ENCODE results near the gene ABTB2.

ABTB2 gene

DNA sequence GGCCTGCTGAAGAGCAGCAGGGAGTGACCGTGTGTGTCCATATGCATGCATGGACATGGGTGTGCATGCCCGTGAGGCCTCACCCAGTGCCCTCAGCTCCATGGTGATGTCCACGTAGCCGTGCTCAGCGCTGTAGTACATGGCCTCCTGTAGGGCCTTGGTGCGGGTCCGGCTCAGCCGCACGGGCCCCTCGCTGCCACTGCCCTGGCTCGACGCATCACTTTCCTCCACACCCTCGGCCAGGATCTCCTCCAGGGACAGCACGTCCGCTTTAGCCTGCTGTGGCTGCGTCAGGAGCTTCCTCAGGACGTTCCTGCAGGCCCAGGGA is 195.4 kb downstream of the ABTB2 start:
- no peak for DNase-seq

DNA sequence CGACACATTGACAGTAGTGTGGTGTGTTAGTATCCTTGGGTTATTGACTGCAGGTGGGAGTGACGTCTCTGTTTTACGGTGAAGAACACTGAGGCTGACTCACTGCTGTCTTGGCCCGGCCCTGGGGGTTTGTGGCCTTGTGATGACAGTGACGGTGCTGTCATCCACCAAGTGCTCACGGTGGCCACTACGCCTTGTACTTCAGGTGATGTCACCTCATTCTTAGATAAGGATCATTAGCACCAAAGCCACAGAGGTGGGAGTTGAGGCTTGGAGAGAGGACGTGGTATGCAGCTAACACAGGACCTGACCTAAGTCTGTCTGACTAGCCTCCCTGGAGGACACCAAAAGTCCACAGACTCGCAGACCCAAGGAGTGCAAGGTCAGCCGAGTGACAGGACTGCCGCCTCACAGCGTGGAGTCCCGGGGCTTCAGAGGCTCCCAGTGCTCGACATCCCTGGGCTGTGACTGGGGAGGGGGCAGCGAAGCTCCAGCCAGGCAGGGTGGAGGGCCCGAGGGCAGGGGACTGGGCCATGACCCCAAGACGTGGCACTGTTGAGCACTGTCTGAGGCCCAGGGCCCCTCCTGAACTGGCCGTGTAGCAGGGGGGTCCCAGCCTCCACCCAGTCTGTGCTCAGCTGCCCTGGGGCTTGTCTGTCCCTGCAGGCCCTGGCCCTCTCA is 195.9 kb downstream of the ABTB2 start:
- DNase-seq = no peak

DNA sequence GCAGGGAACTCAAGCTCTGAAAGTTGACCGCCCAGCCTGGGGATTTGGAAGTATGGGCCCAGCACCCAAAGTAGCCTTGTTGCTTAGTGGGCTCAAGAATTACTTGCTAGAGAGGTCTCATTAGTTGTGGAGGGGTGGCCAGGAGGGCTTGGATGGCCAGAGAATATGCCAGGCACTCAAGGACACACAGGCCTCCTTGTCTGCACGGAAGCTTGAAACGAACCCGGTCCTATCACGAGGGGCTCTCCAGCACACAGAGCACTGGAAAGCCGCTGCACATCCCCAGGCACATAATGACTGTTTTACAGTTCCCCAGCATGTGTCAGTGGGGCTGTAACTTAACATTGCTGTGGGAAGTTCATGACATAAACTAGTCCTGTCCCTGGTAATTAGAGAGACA is 196.4 kb downstream of the ABTB2 start:
- DNase-seq = no peak

DNA sequence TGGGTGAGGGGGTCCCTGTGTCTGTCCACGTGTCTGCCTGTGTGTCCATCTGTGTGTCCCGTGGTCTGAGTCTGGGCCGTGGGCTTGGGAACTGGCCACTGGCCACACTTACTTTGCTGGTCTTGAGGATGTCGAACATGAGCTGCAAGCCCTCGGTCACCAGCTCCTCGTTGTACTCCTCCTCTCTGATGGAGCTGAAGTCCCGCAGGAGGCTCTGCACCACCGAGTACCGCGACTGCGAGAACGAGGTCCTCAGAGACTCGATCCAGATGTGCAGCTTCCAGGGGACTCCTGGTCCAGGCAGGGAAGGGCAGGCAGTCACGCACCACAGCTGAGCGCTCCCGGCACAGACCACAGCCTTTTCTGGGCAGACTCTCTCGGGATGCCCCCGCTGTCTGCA is 197.0 kb downstream of the ABTB2 start:
- no peak for DNase-seq

GRCh38 chr11:34160049-34160721 is 197.6 kb downstream of the ABTB2 start:
- no peak for DNase-seq

- DNase-seq = no peak
These were observed 199.1 kb downstream of the ABTB2 start for GRCh38 chr11:34158661-34159060.

GRCh38 chr11:34157163-34157562 is 200.6 kb downstream of the ABTB2 start:
- DNase-seq = no peak

DNA sequence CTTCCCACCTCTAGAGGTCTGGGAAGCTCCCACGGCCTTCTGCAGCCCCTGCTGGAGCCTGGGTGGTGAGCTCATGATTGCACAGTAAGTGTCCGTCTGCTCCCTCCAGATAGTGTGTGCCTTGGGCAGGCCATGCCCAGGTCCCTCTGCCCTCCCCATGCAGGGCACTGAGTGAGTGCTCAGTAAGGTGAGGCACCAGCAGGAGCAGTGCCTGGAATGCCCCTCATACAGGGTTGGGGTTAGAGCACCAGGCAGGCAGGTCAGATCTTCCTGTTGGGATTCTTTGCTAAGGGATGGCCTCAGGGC is 202.1 kb downstream of the ABTB2 start:
- no peak for DNase-seq

DNA sequence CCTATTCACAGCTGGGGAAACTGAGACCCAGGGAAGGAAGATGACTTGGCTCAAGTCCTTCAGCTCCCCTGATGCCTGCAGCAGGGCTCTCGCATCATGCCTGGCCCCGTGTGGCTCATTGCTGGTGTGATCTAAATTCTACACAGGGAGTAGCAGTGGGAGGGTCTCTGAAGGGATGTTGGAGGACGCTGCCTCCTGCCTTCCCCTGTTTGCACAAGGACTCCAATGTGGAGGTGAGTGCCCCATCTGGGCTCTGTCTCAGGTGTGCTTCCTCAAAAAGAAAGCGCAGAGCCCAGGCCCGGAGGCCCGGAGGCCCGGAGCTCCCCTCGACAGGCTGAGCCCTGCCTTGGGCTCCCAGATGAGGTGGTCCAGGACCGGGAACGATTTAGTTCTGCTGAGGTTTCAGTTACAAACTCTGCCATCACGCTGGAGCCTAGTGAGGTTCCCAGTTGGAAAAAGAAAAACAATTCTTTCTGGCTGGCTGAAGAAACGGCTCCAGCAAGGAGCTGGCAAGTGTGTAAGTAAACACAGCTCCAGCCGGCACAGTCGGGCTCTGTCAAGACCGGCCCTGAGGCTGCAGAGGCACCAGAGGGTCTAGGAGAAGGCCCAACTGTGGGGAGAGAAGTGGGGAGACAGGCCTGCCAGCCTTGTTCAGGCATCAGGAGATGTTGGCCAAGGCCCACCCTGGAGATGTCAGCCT is 202.6 kb downstream of the ABTB2 start:
- no peak for DNase-seq

- DNase-seq = peak; percentile 7
These were observed 203.5 kb downstream of the ABTB2 start for GRCh38 chr11:34154059-34154875.

- no peak for DNase-seq
These were observed 205.6 kb downstream of the ABTB2 start for GRCh38 chr11:34151916-34152845.

GRCh38 chr11:34151166-34151565 is 206.6 kb downstream of the ABTB2 start:
- no peak for DNase-seq

DNA sequence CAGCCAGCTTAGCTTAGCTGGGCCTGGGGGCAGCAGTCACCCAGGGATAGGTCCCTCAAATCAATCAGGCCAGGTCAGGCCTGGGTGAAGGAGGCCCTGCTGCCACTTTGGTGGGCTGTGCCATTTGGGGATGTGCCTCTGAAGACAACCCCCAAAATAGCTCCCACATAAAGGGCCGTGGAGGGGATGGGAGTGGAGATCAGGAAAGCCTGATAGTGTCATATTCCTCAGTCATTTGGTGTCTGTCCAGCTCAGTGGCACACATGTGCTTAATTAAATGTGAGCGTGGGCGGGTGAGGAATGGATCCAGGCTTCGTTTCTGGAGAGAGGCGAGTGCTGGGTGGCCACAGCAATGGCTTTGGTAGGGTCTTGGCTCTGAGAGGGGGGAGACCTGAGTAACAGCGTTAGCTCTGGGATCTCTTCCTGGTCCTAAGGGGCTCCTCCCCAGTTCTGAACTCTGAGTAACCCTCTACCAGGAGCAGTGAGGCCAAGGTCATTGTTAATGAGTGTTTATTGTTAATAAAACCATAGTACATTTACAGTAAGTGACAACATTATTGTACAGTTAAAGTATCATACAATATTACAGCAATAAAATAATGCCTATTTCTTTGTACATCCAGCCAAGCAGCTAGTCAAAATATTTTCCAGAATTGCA is 207.2 kb downstream of the ABTB2 start:
- no peak for DNase-seq

GRCh38 chr11:34149786-34150185 is 208.0 kb downstream of the ABTB2 start:
- DNase-seq = no peak

GRCh38 chr11:34149274-34149673 is 208.5 kb downstream of the ABTB2 start:
- DNase-seq = no peak

- DNase-seq = no peak
These were observed 209.2 kb downstream of the ABTB2 start for GRCh38 chr11:34148504-34149165.

DNA sequence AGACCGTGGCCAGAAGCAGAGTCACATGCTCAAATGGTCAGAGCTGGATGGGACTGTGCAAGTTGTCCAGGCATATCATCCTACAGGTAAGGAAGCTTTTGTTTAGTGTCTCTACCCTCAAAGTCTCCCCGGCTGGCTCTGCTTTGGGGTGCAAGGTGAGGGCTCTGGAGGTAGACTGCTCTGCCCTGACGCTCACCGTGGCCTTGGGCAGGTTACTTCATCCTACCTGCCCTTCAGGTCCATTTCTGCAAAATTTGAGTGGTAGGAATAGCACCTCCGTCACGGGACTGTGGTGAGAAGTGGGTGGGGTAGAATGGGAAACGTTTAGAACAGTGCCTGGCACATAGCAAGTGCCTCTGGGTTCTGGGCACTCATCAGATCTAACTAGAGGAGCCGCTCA is 210.2 kb downstream of the ABTB2 start:
- DNase-seq = no peak

DNA sequence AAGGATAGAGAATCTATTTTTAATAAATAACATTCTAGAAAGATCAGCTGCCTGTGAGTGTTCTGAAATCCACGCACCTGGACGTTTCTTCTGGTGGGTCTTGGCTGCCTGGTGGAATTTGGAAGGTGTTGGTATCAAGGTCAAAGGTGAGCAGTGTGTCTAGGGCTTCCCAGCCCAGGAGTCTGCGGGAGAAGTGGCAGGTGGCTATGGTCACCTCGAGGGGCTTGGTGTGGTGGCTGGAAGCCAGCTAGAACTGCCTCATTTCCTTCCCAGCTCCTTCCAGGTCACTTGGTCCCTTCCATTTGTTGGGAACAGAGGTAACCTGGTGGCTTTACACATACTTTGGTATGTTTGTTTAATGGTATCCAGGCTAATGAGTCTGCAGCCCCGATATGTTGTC is 210.9 kb downstream of the ABTB2 start:
- DNase-seq = no peak

GRCh38 chr11:34146411-34146810 is 211.4 kb downstream of the ABTB2 start:
- DNase-seq = no peak

DNA sequence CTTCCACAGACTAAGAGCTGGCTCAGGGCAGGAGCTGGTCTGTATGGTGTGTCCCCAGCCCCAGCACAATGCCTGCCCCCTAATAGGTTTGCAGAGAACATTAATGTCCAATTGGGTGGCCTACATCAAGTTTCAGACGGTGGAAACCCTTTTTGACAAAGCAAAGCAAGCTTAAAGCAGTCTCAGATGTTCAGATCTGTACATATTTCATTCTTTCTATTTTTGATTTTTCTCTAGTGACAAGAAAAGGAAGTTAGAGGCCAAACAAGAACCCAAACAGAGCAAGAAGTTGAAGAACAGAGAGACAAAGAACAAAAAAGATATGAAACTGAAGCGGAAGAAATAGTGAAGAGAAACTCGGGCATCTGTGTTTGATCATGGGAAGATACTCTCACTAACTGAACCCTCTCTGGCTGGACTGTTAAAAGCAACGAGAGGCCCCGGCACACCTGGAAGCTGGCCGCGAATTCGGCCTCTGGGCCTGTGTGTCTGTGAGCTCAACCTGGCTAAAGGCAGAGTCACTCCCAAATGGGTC is 211.9 kb downstream of the ABTB2 start:
- no peak for DNase-seq

- no peak for DNase-seq
These were observed 212.7 kb downstream of the ABTB2 start for GRCh38 chr11:34145073-34145472.

Data from CD4-positive, alpha-beta T cell treated with Interleukin-10 for 1 hour (primary cell).